GM19324 (cell line): Measurements from ENCODE around the gene POLR1B.
A peak's percentile ranks its signal among the peaks of the same experiment; 100 is the strongest.
"Not testable (repeated sequence)": the region's sequence is repeated elsewhere in the genome, so short reads cannot be mapped to it uniquely, and the experiment has no call there.

ENCODE experiments used
- ATAC-seq: cut with Tn5 transposase; IDR thresholded peaks from one replicate; pipeline ENCODE4 v1.9.1; 2021; ENCODE audit warnings: mild to moderate bottlenecking, moderate library complexity; ENCODE audit not compliant: unreplicated experiment, low FRiP score

POLR1B gene, protein sequence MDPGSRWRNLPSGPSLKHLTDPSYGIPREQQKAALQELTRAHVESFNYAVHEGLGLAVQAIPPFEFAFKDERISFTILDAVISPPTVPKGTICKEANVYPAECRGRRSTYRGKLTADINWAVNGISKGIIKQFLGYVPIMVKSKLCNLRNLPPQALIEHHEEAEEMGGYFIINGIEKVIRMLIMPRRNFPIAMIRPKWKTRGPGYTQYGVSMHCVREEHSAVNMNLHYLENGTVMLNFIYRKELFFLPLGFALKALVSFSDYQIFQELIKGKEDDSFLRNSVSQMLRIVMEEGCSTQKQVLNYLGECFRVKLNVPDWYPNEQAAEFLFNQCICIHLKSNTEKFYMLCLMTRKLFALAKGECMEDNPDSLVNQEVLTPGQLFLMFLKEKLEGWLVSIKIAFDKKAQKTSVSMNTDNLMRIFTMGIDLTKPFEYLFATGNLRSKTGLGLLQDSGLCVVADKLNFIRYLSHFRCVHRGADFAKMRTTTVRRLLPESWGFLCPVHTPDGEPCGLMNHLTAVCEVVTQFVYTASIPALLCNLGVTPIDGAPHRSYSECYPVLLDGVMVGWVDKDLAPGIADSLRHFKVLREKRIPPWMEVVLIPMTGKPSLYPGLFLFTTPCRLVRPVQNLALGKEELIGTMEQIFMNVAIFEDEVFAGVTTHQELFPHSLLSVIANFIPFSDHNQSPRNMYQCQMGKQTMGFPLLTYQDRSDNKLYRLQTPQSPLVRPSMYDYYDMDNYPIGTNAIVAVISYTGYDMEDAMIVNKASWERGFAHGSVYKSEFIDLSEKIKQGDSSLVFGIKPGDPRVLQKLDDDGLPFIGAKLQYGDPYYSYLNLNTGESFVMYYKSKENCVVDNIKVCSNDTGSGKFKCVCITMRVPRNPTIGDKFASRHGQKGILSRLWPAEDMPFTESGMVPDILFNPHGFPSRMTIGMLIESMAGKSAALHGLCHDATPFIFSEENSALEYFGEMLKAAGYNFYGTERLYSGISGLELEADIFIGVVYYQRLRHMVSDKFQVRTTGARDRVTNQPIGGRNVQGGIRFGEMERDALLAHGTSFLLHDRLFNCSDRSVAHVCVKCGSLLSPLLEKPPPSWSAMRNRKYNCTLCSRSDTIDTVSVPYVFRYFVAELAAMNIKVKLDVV

DNA sequence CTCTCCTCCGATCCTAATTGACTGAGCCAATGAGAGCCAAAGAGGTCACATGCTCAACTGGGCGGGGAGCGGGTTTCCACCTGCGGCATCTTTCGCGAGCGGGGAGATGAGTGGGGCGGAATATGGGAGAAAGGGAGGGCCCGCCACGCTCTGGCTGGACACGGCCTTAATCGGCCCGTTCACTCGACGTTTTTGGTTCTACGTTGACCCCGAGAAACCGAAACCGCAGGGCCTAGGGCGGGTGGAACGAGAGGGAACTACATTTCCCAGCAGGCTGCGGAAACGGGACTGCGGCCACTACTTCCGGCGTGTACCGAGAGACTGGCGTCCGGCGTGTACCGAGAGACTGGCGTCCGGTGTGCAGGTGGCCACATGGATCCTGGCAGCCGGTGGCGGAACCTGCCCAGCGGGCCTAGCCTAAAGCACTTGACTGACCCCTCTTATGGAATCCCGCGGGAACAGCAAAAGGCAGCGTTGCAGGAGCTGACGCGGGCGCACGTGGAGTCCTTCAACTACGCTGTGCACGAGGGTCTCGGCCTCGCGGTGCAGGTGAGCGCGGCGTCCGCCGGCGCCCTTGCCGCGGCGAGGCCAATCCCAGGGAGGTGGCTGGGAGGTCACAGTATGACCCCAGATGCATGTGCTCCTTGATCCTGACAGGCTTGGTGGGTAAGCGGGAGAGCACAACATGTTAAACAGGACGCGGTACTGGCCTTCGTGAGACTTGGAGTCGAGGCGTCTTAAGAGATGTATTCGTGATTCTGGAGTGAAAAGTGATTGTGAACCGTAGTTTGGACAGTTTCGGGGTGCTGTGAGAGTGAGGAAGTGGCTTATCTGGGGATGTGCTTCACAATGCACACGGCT, at the start of gene POLR1B:
TSS of gene POLR1B (plus strand) at position 343 of the 861 bp plus-strand sequence. CDS start at position 373, 30 bp downstream.
- ATAC-seq = peak; percentile 88

DNA sequence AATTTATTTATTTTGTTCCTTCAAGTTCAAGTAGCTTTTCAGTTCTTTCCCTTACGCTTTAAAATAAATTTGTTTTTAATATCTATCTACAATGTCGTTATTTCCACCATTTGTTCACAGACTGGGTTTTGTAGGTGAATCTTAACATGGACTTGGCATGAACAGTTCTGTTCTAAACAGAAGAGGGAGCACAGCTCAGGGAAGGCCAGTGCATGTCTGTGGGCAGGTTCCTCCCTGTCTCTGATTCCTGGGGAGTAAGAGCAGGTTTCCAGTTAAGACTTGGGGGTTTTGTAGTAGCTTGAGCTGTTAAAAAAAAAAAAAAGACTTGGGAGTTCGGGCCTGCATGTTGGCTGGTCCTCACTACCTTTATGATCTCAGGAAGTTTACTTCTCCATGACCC, 49.2 kb upstream of the POLR1B start:
- no peak for ATAC-seq

DNA sequence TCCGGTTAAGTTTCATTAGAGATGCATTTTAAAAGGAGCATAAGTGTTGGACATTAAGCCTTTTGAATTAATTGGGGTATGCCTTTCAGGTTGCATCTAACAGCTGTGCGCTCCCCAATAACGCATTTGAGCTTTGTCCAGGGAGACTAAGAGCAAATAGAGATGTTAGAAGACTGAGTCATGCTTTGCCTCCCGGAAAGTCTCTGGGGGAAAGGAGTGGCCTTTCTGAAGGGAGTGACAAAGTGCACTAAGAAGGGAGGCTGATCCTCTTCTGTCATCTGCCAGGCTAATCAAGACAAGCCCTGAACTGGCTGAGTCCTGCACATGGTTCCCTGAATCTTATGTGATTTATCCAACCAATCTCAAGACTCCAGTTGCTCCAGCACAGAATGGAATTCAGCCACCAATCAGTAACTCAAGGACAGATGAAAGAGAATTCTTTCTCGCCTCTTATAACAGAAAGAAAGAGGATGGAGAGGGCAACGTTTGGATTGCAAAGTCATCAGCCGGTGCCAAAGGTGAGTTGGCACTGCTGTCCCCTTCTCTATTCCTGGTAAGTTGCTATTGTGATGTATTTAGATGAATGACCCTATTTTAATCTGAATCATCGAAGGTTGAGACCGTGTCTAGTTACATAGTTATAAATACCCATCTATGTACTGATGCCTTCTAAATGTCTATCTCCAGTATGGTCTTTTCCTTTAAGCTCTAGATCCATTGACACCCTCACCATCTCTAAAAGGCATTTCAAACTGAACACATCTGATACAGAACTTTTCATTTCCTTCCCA, 48.2 kb upstream of the POLR1B start:
- ATAC-seq = no peak

DNA sequence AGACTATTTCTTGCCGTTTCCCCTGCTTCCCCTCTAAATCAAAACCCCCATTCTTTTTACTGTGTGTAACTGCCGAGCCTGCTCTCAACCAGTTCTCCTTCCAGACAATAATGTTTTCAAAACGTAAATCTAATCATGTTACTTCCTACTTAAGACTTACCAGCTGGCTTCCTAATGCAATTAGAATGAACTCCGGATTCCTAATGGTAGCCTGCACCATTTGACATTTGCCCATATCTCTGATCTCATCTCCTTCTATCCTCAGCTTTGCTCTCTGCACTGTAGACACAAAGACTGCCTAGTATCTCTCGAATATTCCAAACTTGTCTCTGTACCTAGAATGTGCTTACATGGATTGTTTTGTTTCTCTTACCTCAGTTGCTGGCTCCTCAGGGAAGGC, 47.4 kb upstream of the POLR1B start:
- ATAC-seq = no peak

DNA sequence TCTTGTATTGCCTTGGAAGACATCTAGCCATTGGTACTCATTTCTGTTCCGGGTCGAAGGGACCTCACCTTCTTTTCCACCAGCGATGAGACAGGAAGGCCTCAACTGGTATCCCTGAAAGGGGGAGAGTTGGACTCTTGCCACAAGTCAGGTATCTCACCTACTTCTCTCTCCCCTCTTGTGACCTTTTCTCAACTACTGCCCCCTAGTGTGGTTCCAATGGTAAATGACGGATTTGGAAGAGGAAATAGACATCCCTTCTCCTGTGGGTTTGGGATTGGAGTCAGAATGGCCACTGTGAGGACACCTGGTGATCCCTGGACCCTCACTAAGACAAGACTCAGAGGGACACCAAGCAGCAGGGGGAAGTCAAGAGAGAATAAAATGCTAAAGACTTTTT, 46.4 kb upstream of the POLR1B start:
- not testable (repeated sequence) for ATAC-seq

DNA sequence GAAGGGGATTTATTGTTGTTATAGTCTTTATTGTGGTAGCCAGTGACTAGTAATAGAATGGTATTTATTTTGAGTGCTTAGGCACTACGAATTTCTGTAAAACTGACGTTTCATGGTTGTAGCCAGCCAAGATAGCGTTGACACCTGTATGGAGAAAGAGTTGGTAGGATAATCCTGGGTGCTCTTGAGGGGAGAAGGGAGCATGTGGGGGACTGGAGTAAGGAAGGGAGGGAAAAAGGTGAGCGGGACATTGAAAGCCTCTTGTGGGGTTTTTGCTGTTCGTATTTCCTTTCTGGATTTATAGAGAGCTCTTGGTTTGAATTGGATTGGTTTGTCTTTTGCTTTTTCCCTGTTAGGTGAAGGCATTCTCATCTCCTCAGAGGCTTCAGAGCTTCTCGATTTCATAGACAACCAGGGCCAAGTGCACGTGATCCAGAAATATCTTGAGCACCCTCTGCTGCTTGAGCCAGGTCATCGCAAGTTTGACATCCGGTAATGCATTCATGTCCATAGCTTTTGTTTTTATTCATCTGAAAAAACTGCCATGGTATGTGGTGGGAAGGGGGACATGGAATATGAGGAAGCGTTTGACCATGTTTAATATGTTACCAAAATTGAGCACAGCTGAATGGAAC, 41.3 kb upstream of the POLR1B start:
- not testable (repeated sequence) for ATAC-seq

DNA sequence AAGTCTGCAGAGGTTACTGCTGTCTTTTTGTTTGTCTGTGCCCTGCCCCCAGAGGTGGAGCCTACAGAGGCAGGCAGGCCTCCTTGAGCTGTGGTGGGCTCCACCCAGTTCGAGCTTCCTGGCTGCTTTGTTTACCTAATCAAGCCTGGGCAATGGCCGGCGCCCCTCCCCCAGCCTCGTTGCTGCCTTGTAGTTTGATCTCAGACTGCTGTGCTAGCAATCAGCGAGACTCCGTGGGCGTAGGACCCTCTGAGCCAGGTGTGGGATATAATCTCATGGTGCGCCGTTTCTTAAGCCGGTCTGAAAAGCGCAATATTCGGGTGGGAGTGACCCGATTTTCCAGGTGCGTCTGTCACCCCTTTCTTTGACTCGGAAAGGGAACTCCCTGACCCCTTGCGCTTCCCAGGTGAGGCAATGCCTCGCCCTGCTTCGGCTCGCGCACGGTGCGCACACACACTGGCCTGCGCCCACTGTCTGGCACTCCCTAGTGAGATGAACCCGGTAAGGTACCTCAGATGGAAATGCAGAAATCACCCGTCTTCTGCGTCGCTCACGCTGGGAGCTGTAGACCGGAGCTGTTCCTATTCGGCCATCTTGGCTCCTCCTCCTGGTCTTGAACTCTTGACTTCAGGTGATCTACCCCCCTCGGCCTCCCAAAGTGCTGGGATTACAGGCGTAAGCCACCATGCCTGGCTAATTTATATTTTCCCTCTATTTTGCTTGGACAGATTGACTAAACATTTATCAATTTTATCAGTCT, 32.8 kb upstream of the POLR1B start:
- not testable (repeated sequence) for ATAC-seq

DNA sequence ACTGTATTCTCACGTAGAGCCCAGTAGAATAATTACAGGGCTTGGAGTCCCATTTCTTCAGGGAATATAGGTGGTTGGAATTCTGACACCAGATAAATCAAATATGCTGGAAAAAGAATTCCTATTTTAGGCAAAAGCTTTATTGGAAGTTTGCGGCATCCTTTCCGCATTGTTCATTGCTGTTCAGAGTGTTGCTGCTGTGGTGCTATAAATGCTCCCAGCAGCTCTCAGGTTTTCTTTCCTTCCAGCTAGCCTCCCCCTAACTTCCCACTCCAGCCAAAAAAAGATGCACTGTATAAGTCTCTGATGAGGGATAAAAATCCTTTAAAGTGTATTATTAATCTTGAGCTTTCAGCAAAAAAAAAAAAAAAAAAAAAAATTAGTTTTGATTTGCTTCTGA, 25.5 kb upstream of the POLR1B start:
- no peak for ATAC-seq

DNA sequence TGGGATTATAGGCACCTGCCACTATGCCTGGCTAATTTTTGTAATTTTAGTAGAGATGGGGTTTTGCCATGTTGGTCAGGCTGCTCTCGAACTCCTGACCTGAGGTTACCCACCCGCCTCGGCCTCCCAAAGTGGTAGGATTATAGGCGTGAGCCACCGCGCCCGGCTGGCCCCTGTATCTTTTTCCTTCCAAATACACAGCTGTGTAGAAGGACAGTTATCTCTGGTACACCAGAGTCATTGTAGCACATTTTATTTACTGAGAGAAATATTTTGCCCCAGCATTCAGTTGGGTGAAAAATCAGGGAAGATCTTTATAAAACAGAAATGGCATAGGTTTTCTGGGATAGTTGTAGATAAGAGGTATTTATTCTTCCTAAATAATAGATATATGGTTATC, 23.5 kb upstream of the POLR1B start:
- ATAC-seq = no peak

DNA sequence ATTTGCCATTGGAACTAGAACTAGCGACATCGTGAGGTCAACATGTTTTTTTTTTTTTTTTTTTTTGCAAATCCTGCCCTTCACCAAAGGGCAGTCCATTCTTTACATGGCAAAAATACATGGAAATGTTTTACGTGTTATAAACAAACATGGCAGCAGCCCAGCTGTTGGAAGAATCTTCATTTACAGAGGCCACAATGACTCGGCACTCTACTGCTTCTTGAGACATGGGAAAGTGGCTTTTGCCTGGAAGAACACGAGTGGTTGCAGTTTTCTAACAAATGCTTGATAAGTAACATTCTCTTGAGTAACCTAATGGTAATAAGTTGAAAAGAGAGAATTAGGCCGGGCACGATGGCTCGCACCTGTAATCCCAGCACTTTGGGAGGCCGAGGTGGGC, 22.8 kb upstream of the POLR1B start:
- no peak for ATAC-seq

DNA sequence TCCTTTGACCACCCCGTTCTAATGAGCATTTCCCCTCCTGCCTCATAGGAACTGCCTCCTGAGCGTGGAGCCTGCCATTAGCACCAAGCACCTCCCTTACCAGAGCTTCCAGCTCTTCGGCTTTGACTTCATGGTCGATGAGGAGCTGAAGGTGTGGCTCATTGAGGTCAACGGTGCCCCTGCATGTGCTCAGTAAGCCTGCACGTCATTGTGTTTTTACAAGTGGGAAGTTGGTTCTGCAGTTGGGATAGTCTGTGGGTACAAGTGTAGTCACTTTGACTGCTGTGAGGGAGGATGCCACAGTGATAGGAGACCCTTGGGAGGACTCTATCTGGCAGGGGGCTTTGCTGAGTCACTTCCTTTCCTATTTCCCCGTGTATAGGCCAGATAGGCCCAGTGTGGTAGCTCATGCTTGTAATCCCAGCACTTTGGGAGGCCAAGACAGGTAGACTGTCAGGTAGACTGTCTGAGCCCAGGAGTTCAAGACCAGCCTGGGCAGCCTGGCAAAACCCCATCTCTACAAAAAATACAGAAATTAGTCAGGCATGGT, 22.0 kb upstream of the POLR1B start:
- no peak for ATAC-seq

DNA sequence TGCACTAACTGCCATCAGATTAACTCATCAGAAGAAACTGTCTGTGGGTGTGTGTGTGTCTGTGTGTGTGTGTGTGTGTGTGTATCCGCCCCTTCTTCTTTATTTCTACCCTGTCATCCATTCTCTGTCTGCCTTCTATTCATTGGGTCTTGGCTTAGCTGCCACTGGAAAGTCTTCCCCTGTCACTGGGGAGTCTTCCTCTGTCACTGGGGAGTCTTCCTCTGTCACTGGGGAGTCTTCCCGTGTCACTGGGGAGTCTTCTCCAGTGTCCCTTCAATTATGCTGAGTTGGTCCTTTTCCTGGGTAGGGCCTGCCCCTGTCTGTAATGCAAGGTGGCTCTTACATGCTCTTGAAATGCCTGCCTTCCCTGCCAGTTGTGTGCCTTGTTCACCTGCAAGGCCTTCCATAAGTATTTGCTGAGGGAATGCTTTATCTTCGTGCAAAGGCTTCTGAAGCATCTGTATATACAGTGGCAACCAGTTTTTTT, 18.9 kb upstream of the POLR1B start:
- ATAC-seq = no peak

DNA sequence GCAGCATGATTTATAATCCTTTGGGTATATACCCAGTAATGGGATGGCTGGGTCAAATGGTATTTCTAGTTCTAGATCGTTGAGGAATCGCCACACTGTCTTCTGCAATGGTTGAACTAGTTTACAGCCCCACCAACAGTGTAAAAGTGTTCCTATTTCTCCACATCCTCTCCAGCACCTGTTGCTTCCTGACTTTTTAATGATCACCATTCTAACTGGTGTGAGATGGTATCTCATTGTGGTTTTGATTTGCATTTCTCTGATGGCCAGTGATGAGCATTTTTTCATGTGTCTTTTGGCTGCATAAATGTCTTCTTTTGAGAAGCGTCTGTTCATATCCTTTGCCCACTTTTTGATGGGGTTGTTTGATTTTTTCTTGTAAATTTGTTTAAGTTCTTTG, 18.0 kb upstream of the POLR1B start:
- ATAC-seq = not testable (repeated sequence)

DNA sequence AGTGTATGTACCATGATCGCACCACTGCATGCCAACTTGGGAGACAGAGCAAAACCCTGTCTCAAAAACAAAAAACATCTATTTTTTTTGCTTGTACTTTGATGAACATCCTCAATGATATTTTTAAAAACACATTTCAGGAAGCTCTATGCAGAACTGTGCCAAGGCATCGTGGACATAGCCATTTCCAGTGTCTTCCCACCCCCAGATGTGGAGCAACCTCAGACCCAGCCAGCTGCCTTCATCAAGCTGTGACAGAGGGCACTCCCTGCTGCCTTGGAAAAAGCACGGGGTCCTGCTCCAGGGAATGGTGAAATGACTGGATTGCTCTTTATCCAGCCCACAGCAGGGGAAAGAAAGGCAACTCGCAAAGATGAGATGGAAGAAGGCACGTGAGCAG, 13.7 kb upstream of the POLR1B start:
- no peak for ATAC-seq

DNA sequence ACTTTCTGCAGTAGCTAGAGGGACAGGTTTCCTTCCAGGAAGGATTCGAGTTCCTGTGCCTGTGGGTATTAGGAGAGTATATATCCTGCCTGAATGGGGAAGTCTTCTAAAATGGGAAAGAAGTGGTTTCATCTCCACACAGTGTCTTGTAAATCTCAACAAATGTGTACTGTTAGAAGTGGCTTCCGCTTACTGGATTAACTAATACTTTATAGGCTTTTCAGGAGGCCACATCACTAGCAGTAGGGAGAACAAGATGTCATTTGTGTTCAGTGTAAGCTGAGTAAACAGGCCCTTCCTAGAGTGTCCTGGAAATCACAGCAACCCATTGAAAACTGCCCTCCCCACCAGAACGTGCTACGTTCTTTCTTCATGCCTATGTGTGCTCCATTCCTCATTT, 12.5 kb upstream of the POLR1B start:
- ATAC-seq = no peak

DNA sequence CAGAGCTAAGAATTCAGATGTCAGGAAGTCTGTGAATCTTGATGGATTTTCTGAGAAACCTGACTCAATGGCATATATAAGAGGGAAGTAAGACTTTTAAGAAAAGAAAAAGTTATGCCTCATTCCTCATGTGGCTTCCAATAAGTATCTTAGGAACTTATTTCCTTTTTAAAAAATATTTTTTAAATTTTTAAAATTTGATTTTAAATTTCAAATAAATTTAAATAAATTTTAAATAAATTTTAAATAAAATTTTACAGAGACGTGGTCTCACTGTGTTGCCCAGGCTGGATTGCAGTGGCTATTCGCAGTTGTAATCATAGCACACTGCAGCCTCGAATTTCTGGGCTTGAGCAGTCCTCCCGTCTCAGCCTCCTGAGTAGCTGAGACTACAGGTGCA, 11.5 kb upstream of the POLR1B start:
- no peak for ATAC-seq

DNA sequence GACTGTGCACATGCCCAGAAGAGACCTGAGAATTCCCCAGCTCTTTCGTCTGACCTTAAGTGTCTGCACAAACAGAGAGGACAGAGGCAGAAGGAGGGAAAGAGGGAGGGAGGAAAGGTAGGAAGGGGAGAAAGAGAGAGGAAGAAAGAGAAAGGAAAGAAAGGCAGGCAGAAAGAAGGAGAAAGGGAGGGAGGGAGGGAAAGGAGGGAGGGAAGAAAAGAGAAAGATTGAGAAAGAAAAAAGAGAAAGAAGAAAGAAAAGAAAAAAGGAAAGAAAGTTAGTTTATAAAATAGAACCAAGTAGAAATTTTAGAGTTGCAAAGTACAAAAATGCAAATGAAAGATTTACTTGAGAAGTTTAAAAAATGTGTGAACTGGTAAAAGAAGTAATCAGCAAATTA, 7.4 kb upstream of the POLR1B start:
- ATAC-seq = no peak

DNA sequence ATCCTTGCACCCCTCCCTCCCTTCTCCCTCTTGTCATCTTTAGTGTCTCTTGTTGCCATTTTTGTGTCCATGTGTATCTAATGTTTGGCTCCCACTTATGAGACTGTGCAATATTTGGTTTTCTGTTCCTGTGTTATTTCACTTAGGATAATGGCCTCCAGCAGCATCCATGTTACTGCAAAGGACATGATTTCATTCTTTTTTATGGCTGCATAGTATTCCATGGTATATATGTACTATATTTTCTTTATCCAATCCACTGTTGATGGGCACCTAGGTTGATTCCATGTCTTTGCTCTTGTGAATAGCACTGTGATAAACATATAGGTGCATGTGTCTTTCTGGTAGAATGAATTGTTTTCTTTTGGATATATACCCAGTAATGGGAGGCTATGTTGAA, 5.6 kb upstream of the POLR1B start:
- not testable (repeated sequence) for ATAC-seq
